NOMO-1 treated with dmso at 0.1 percent for 144 hours (cell line): ENCODE data around the gene CECR2.
"Not testable (repeated sequence)": the region's sequence is repeated elsewhere in the genome, so short reads cannot be mapped to it uniquely, and the experiment has no call there.

Source experiments
- DNase-seq: peaks from one replicate; lab custom pipeline; 2025; ENCODE audit not compliant: unreplicated experiment; lab: John Stamatoyannopoulos, UW

Gene CECR2

GRCh38 chr22:17401728-17402127, 32.5 kb downstream of the CECR2 start:
- DNase-seq, result no peak

DNA sequence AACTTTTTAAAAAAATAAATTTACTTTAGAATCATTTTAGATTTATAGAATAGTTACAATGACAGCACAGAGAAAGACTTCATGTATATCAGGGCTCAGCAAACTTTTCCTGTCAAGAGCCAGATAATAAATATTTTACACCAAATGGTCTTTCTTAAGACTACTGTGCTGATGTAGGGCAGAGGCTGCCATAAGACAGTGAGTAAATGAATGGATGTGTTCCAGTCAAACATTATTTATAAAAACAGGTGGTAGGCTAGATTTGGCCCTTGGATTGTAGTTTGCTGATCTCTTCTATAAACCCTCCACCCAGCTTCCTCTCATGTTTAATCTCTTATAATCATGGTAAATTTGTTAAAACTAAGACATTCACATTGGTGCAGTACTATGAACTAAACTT, 33.0 kb downstream of the CECR2 start:
- DNase-seq, result no peak

DNA sequence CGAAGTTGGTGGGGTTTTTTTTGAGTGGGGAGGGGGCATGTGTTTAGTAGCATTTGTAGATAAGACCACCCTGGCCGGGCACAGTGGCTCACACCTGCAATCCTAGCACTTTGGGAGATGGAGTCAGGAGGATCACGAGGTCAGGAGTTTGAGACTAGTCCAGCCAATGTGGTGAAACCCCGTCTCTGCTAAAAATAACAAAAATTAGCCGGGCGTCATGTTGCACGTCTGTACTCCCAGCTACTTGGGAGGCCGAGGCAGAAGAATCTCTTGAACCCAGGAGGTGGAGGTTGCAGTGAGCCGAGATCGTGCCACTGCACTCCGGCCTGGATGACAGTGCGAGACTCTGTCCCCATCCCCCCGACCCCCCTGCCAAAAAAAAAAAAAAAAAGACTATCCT, 34.6 kb downstream of the CECR2 start:
- DNase-seq, result no peak

GRCh38 chr22:17407643-17408042, 38.4 kb downstream of the CECR2 start:
- DNase-seq, result no peak

DNA sequence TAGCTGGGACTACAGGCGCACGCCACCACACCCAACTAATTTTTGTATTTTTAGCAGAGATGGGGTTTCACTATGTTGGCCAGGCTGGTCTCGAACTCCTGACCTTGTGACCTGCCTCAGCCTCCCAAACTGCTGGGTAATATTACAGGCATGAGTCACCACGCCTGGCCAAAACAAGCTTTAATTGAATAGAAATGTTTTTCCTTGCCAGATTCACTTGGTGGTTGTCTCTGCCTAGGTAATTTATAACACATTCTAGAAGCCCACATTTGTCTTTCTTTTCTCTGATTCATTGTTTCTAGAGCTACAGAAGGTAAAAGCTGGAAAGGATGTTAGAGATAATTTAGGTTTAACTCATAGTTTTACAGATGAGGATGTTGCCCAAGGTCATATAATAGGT, 41.3 kb downstream of the CECR2 start:
- DNase-seq, result no peak

- no peak for DNase-seq
These were observed 42.0 kb downstream of the CECR2 start for GRCh38 chr22:17411213-17411612.

DNA sequence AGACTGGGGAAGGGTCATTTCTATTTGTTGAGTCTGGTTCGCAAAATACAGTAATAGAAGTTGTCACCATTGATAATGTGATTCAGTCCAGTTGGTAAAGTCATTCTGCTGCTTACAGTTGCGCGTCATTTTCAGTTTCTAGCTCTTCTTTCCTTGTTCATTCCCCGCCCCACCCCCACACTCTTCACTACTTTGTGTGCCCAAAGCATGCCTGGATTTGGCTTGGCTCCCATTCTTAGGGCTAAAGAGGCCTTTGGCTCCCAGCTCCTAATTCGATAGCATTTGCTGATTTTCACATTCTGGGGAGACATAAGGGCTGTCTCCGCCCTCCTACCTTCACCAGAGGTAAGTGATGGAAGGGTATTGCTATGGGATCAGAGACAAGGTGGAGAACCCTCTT, 43.0 kb downstream of the CECR2 start:
- no peak for DNase-seq

DNA sequence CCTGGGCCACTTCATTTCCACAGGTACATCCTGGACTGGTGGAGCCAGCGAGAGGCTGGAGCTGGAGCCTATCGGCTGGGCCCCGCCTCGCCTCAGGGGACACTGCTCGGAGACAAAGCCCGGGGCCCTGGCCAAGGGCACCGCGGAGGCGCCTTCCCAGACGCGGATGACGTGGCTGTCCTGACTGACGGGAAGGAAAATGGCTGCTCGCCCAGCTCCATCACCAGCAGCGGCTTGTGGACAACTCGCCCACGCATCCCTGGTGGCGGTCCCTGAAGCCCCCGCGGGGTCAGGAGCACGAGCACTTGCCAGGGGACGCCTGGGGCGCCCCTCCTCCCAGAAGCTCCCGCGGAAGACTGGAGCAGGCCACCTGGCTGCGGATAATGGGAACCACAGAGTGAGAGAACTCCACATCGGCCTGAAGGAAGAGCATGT, 49.6 kb downstream of the CECR2 start:
- DNase-seq, result no peak

- DNase-seq, result no peak
These were observed 50.1 kb downstream of the CECR2 start for GRCh38 chr22:17419348-17419747.

GRCh38 chr22:17422736-17423343, 53.6 kb downstream of the CECR2 start:
- no peak for DNase-seq

- DNase-seq, result no peak
These were observed 54.4 kb downstream of the CECR2 start for GRCh38 chr22:17423616-17424015.

- not testable (repeated sequence) for DNase-seq
These were observed 58.3 kb downstream of the CECR2 start for GRCh38 chr22:17427528-17427927.

DNA sequence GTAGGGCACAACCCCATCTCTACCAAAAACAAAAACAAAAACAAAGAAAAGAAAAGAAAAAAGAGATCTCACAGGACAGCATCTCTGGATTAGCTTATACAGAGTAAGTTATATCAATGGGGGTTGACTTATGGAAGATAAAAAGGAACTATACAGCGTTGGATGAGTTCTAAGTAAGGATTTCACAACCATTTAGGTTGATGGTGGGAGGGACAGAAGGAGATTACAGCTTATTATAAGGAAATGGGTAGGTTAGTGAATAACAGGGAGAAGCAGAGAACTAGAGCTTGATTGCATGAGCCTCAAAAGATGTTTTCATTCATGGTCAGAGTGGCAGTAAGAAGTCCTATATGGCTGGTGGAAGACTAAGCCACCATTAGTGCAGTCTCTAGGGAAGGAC, 60.3 kb downstream of the CECR2 start:
- peak; percentile 32 for DNase-seq

DNA sequence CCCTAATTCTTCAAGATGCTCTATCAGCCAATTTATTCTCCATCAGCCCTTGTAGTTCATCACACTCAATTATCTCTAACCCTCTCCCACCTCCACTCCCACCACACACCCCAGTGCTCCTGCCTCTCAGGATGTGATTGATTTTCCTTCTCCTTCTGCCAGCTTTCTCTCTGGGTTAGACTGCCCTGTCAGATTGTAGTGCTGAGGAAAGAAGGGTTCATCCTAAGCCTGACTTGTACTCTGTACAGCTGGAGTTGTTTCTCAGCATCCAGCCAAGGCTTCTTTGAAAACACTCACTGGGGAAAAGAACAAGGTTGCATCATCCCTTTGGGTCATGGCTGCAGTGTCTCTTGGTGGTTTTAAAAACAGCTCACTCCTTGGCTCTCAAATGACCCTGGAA, 61.2 kb downstream of the CECR2 start:
- no peak for DNase-seq

DNA sequence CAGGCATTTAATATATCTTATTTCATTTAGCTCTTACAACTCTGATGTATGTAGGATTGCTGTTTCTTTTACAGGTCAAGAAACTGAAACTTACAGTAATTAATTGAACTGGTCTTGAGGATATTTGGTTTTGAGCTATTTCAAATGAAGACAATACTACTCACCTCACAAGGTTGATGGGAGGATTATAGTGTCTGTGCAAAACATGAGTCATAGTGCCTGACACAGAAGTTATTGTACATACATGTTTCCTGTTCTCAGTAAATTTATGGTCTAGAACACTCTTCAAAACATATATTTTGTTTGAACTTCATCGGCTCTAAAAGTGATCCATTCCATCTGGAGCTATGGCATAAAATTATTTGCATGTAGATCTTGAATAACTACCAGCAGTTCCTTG, 61.9 kb downstream of the CECR2 start:
- DNase-seq, result no peak

DNA sequence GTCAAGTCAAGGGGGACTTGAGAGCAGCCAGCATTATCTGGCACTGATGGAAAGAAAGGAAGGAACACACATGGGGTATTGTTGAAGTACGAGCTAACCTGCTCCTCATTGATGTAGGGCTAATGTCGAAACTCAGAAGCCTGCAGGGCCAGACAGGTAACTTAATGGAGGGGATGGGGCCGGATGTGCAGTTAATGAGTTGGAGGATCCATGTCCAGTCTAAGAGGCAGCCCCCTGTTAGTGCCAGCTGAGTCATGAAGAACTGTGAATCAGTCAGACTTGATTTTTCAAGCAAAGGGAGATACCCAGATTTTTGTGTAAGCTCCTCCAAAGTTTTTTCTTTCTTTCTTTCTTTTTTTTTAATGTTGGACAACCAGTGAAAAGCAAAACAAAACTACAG, 65.6 kb downstream of the CECR2 start:
- DNase-seq, result no peak

DNA sequence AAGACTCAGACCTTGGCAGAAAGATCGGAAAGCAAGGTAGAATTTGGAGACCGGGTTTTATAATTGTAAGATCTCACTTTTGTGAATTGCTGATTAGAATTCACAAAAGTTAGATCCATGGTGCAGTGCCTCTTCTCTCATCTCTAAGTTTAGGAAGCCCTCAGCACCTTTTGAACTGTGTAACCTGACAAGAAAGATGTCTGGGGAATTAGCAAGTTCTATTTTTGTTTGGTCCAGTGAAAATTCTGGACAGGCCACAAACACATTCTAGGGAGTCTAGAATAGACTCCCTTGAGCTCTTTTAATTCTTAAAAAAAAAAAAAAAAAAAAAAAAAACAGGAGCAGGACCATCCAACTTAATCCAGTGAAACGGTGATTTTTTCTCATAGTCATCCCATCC, 66.1 kb downstream of the CECR2 start:
- no peak for DNase-seq

DNA sequence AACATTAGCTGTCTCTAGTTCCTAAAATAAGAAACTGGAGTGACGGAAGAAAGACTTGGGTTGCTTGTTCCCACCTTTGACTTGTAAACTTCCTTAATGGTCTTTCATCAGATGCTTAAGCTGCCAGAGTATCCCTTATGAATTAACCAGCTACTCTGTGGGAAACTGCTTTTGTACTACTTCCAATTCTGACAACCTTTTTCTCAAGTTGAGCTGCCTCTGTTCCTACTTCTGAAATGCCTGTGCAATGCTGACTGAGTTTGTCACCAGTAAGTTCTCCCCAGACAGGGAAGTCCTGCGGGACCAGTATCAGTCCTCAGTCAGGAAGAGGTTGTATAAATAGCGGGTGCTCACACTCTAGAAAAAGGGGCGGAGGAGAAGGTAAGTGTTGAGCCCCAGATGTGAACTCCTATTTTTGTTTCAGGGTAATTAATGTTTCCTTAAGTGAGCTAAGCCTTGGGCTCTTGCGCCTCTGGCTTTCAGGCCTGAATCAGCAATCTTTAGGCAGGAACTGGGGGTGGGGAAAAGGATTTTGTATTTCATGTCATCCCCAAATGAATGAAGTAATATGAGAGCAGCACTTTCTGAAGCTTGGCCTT, 67.2 kb downstream of the CECR2 start:
- DNase-seq, result no peak

DNA sequence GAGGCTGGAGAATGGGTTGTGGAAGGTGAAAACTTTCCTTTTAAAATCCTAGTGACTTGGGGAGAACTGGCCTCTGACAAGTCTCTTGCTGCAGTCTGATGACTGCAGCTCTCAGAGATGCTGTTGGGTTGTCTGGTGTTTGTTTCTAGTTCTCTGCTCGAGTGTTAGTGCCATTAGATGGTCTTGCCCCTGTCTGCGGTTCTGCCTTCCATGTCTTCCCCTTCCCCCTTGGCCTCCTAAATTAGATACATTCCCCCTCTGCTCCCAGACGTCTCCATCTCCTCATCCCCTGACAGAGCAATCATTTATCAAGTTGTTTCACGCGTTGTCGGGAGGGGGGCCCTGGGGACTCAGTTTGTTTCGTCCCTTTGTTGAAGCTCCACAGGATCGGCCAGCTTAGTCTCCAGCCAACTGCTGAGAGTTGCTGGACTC, 67.7 kb downstream of the CECR2 start:
- DNase-seq, result no peak

GRCh38 chr22:17438026-17438425, 68.8 kb downstream of the CECR2 start:
- DNase-seq, result no peak

- DNase-seq, result no peak
These were observed 72.1 kb downstream of the CECR2 start for GRCh38 chr22:17441326-17441725.

- DNase-seq, result no peak
These were observed 74.3 kb downstream of the CECR2 start for GRCh38 chr22:17443405-17444203.

DNA sequence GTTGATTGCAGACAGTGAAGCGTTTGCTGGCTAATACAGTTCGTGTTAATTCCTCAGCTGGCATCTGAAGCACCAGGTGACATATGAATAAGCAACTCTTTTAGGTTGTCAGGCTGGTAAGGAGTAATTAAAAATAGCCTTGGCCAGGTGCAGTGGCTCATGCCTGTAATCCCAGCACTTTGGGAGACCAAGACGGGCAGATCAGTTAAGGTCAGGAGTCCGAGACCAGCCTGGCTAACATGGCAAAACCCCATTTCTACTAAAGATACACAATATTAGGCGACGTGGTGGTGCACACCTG, 74.9 kb downstream of the CECR2 start:
- no peak for DNase-seq
